ENCODE results near the gene ROS1.
A peak's percentile ranks its signal among the peaks of the same experiment; 100 is the strongest.
"Not testable (repeated sequence)": the region's sequence is repeated elsewhere in the genome, so short reads cannot be mapped to it uniquely, and the experiment has no call there.

ROS1 gene

GRCh38 chr6:117425431-117426153 lies at the start of gene ROS1:
ROS1 (minus strand) TSS chr6:117425942; CDS start chr6:117425656, 286 bp downstream.
- DNase-seq (ENCODE audit: low read depth in 2 of 2): no peak

GRCh38 chr6:117473401-117473800 lies 47.7 kb upstream of the ROS1 start:
- DNase-seq (ENCODE audit: low read depth in 2 of 2): no peak

GRCh38 chr6:117472667-117473066 lies 46.9 kb upstream of the ROS1 start:
- DNase-seq (ENCODE audit: low read depth in 2 of 2): no peak

- DNase-seq (ENCODE audit: low read depth in 2 of 2): no peak
Observed at GRCh38 chr6:117469791-117470190, 44.0 kb upstream of the ROS1 start.

GRCh38 chr6:117469356-117469755 lies 43.6 kb upstream of the ROS1 start:
- DNase-seq (ENCODE audit: low read depth in 2 of 2): no peak

GRCh38 chr6:117468527-117468926 lies 42.8 kb upstream of the ROS1 start:
- DNase-seq (ENCODE audit: low read depth in 2 of 2): not testable (repeated sequence)

- DNase-seq (ENCODE audit: low read depth in 2 of 2): no peak
Observed at GRCh38 chr6:117467876-117468275, 42.1 kb upstream of the ROS1 start.

- DNase-seq (ENCODE audit: low read depth in 2 of 2): no peak
Observed at GRCh38 chr6:117465691-117466090, 39.9 kb upstream of the ROS1 start.

GRCh38 chr6:117464700-117465099 lies 39.0 kb upstream of the ROS1 start:
- no peak for DNase-seq (ENCODE audit: low read depth in 2 of 2)

GRCh38 chr6:117463762-117464665 lies 38.3 kb upstream of the ROS1 start:
- DNase-seq (ENCODE audit: low read depth in 2 of 2): no peak

- no peak for DNase-seq (ENCODE audit: low read depth in 2 of 2)
Observed at GRCh38 chr6:117459204-117459944, 33.6 kb upstream of the ROS1 start.

GRCh38 chr6:117456998-117457397 lies 31.3 kb upstream of the ROS1 start:
- no peak for DNase-seq (ENCODE audit: low read depth in 2 of 2)

- no peak for DNase-seq (ENCODE audit: low read depth in 2 of 2)
Observed at GRCh38 chr6:117456250-117456649, 30.5 kb upstream of the ROS1 start.

GRCh38 chr6:117451671-117452070 lies 25.9 kb upstream of the ROS1 start:
- DNase-seq (ENCODE audit: low read depth in 2 of 2): no peak

- DNase-seq (ENCODE audit: low read depth in 2 of 2): peak; percentile 69 to 72
Observed at GRCh38 chr6:117449549-117450439, 24.1 kb upstream of the ROS1 start.

- DNase-seq (ENCODE audit: low read depth in 2 of 2): peak; percentile 98
Observed at GRCh38 chr6:117448732-117449485, 23.2 kb upstream of the ROS1 start.

- DNase-seq (ENCODE audit: low read depth in 2 of 2): no peak
Observed at GRCh38 chr6:117448011-117448410, 22.3 kb upstream of the ROS1 start.

- no peak for DNase-seq (ENCODE audit: low read depth in 2 of 2)
Observed at GRCh38 chr6:117446861-117447260, 21.1 kb upstream of the ROS1 start.

- peak; percentile 83 to 86 for DNase-seq (ENCODE audit: low read depth in 2 of 2)
Observed at GRCh38 chr6:117444600-117444999, 18.9 kb upstream of the ROS1 start.

- DNase-seq (ENCODE audit: low read depth in 2 of 2): not testable (repeated sequence)
Observed at GRCh38 chr6:117442313-117442712, 16.6 kb upstream of the ROS1 start.
